Measurements from ENCODE around the gene MED26. TPM values are rescaled to one million over a fixed set of nuclear protein-coding genes. Genes with fewer than 3 reads are reported as not detected.

Gene MED26
- total RNA-seq, 1 donor from 2014 or later: 3.3 TPM

GRCh38 chr19:16536130-16536529 is 91.9 kb downstream of the MED26 start:
- no peak for DNase-seq

GRCh38 chr19:16535381-16535780 is 92.6 kb downstream of the MED26 start:
- DNase-seq: no peak

- DNase-seq: no peak
These were observed 95.4 kb downstream of the MED26 start for GRCh38 chr19:16532440-16533234.

GRCh38 chr19:16531380-16531669 is 96.7 kb downstream of the MED26 start:
- no peak for DNase-seq

GRCh38 chr19:16530540-16531379 is 97.2 kb downstream of the MED26 start:
- DNase-seq: no peak

- no peak for DNase-seq
These were observed 98.4 kb downstream of the MED26 start for GRCh38 chr19:16529466-16530144.

GRCh38 chr19:16527971-16528521 is 100.0 kb downstream of the MED26 start:
- no peak for DNase-seq

GRCh38 chr19:16527334-16527935 is 100.6 kb downstream of the MED26 start:
- DNase-seq: no peak

- no peak for DNase-seq
These were observed 102.1 kb downstream of the MED26 start for GRCh38 chr19:16525751-16526481.

GRCh38 chr19:16524991-16525734 is 102.8 kb downstream of the MED26 start:
- DNase-seq: no peak

Small RNA genes lying within 50 kb of the gene (small RNA-seq; reads per million reads assigned to genes)
- gene RN7SL146P: not detected

Other genes starting within 250 kb of the MED26 start
- 11.4 TPM for gene EPS15L1, start 156.2 kb downstream of the MED26 start, total RNA-seq
- not detected for gene CALR3, start 132.0 kb downstream of the MED26 start, total RNA-seq
- 2.8 TPM for gene C19orf44, start 131.8 kb downstream of the MED26 start, total RNA-seq
- gene CHERP, start 85.8 kb downstream of the MED26 start, total RNA-seq: 4.4 TPM
- gene SLC35E1, start 55.8 kb downstream of the MED26 start, total RNA-seq: 25.3 TPM
- 44.5 TPM for gene SMIM7, start 31.9 kb upstream of the MED26 start, total RNA-seq
- gene TMEM38A, start 32.9 kb upstream of the MED26 start, total RNA-seq: 8.4 TPM
- gene NWD1, start 91.6 kb upstream of the MED26 start, total RNA-seq: 0.31 TPM
- 32.9 TPM for gene SIN3B, start 201.2 kb upstream of the MED26 start, total RNA-seq